ENCODE data around the gene SLC9A8. TPM values are rescaled to one million over a fixed set of nuclear protein-coding genes. Genes with fewer than 3 reads are reported as not detected.

Gene SLC9A8
- polyA plus RNA-seq, 2 of the 4 experiments (the other 2 are of a cell fraction), result 5.0 to 7.9 TPM

DNA sequence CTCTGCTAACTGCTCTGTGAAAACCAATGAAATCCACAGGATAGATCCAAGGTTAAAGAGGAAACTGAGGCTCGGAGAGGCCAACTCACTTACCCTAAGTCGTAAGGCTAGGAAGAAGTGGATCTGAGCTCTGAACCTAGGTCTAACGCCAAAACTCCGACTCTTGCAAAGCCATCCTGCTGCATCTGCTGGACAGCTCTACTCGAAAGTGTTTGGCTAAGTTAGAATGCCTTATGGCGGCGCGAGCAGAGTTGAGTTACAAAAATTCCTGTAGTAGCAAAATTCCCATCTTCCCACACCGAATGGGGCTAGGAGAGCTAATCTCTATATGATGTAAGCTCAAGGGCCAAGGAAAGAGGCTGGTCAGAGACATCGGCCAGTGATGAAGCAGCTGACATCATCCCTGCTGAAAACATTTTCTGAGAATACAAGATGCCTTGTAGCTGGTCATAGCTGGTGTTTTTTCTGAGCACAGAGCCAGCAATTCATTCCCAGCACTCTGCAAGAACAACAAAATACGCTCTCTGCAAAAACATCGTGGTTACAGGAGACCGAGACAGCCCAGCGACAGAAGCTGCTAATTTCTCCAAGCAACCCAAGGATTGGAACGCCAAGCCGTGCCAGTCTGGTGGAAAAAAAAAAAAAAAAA, 100.9 kb downstream of the SLC9A8 start:
- H3K9me3 ChIP-seq, result no peaks in the 10 kb centered on the region
- H3K4me1 ChIP-seq, result peaks cover 23% of the 10 kb centered on the region
- ChIA-PET POLR2A (no interaction called here), CTCF (interaction anchor here (0.6 to 6.3 kb wide), 13 partner anchors 9 to 518 kb away, joined by 3 to 44 read pairs (median 5); no protein-coding TSS in a partner anchor)
- WGBS (ENCODE audit: missing lambda C conversion rate), result 88% methylated on average over 16 of the region's 16 CpGs
- DNase-seq (ENCODE audit: low read depth in 1 of 2, low spot score in 1 of 2), result no peak
- peak overlapping the region; percentile 96 for H3K4me2 ChIP-seq
- TF ChIP-seq, protein P1, sequence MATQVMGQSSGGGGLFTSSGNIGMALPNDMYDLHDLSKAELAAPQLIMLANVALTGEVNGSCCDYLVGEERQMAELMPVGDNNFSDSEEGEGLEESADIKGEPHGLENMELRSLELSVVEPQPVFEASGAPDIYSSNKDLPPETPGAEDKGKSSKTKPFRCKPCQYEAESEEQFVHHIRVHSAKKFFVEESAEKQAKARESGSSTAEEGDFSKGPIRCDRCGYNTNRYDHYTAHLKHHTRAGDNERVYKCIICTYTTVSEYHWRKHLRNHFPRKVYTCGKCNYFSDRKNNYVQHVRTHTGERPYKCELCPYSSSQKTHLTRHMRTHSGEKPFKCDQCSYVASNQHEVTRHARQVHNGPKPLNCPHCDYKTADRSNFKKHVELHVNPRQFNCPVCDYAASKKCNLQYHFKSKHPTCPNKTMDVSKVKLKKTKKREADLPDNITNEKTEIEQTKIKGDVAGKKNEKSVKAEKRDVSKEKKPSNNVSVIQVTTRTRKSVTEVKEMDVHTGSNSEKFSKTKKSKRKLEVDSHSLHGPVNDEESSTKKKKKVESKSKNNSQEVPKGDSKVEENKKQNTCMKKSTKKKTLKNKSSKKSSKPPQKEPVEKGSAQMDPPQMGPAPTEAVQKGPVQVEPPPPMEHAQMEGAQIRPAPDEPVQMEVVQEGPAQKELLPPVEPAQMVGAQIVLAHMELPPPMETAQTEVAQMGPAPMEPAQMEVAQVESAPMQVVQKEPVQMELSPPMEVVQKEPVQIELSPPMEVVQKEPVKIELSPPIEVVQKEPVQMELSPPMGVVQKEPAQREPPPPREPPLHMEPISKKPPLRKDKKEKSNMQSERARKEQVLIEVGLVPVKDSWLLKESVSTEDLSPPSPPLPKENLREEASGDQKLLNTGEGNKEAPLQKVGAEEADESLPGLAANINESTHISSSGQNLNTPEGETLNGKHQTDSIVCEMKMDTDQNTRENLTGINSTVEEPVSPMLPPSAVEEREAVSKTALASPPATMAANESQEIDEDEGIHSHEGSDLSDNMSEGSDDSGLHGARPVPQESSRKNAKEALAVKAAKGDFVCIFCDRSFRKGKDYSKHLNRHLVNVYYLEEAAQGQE (IDR thresholded peaks at IDR 0.05), result 0 out of 2 replicates have a peak, but pooled peaks have one; percentile 17
- TF ChIP-seq, protein P2, sequence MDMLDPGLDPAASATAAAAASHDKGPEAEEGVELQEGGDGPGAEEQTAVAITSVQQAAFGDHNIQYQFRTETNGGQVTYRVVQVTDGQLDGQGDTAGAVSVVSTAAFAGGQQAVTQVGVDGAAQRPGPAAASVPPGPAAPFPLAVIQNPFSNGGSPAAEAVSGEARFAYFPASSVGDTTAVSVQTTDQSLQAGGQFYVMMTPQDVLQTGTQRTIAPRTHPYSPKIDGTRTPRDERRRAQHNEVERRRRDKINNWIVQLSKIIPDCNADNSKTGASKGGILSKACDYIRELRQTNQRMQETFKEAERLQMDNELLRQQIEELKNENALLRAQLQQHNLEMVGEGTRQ (IDR thresholded peaks at IDR 0.05), result no peak
- no peak overlapping the region for H3K4me3 ChIP-seq
- no peak for ATAC-seq
- FAIRE-seq, result no peak
- H3K27ac ChIP-seq, result no peak overlapping the region

DNA sequence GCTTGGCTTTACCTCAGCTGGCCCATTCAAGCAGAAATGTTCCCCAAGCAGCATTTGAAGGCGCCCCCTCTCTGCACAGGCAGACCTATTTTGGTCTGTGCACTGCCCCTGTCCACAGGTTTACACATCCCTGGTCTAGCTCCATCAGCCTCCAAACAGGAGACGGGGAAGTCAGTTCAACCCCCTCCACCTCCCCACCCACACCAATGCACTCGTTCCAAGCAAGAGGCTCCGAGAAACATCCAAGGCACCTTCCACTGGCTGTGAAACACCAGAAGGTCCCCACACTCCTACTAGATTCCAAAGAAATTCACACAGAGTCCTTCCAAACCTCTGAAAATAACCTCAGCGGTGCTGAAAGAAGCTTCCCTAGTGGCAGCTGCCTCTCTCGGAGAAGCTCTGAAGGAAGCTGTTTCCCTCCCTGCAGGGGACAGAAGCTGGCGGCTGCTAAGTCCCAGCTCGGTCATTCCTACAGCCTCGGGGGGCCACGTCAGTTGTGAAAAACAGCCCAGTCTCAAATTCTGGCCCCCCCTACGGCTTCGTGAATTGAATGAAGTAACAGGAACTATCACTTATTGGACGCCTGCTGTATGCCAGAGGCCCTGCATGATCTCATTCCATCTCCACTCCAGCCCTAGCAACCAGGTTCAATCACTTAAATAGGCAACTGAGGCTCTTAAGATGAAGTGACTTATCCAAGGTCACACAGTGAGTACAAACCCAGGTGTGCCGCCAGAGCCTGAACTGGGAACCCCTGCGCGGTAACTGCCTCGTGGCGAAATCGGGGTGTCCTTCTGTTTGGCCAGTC, 101.9 kb downstream of the SLC9A8 start:
- H3K27ac ChIP-seq, result peak overlapping the region; percentile 99
- TF ChIP-seq, protein P3, sequence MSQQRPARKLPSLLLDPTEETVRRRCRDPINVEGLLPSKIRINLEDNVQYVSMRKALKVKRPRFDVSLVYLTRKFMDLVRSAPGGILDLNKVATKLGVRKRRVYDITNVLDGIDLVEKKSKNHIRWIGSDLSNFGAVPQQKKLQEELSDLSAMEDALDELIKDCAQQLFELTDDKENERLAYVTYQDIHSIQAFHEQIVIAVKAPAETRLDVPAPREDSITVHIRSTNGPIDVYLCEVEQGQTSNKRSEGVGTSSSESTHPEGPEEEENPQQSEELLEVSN (IDR thresholded peaks at IDR 0.05; ENCODE audit: borderline replicate concordance, low read depth), result no peak
- TF ChIP-seq PHF8 (IDR thresholded peaks at IDR 0.05; ENCODE audit: borderline replicate concordance, low read depth) (no peak), CHD2 (IDR thresholded peaks at IDR 0.05; ENCODE audit: low read length, partially characterized antibody) (no peak), RARB (CRISPR knock-in tag; IDR thresholded peaks at IDR 0.05) (no peak), NPAS2 (CRISPR knock-in tag; IDR thresholded peaks at IDR 0.05; ENCODE audit: borderline replicate concordance) (no peak), MYC (IDR thresholded peaks at IDR 0.05; ENCODE audit: borderline replicate concordance, low read length) (no peak), NR3C1 (IDR thresholded peaks at IDR 0.05) (no peak), KDM5A (IDR thresholded peaks at IDR 0.05) (no peak), RAD21 (conservative IDR thresholded peaks at IDR 0.05 in 1 of 2, IDR thresholded peaks at IDR 0.05 in 1 of 2) (no peak), POLR2A (IDR thresholded peaks at IDR 0.05; ENCODE audit: low read length) (no peak), MAFK (IDR thresholded peaks at IDR 0.05; ENCODE audit: partially characterized antibody) (no peak), CBX2 (IDR thresholded peaks at IDR 0.05; ENCODE audit: borderline replicate concordance, low read depth) (no peak), JUNB (IDR thresholded peaks at IDR 0.05) (no peak)
- TF ChIP-seq, protein P4, sequence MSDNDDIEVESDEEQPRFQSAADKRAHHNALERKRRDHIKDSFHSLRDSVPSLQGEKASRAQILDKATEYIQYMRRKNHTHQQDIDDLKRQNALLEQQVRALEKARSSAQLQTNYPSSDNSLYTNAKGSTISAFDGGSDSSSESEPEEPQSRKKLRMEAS (IDR thresholded peaks at IDR 0.05), result no peak
- TF ChIP-seq, protein P5, sequence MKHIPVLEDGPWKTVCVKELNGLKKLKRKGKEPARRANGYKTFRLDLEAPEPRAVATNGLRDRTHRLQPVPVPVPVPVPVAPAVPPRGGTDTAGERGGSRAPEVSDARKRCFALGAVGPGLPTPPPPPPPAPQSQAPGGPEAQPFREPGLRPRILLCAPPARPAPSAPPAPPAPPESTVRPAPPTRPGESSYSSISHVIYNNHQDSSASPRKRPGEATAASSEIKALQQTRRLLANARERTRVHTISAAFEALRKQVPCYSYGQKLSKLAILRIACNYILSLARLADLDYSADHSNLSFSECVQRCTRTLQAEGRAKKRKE (CRISPR knock-in tag; IDR thresholded peaks at IDR 0.05; ENCODE audit: low read depth), result no peak
- FAIRE-seq (no peak), ATAC-seq (no peak), DNase-seq (ENCODE audit: low read depth in 1 of 2, low spot score in 1 of 2) (no peak)
- CTCF ChIA-PET, result interaction anchor here (0.6 to 6.3 kb wide), 10 partner anchors 10 to 580 kb away, joined by 3 to 44 read pairs (median 4); no protein-coding TSS in a partner anchor
- POLR2A ChIA-PET, result no interaction called here
- H3K4me2 ChIP-seq, result peak overlapping the region; percentile 96
- peak overlapping the region; percentile 93 for H3K4me3 ChIP-seq
- H3K9me3 ChIP-seq, result no peaks in the 10 kb centered on the region
- WGBS (ENCODE audit: missing lambda C conversion rate), result 10% methylated on average over 13 of the region's 19 CpGs
- H3K4me1 ChIP-seq, result peaks cover 23% of the 10 kb centered on the region
